ENCODE measurements around the gene TMEM179.
"Not testable (repeated sequence)": the region's sequence is repeated elsewhere in the genome, so short reads cannot be mapped to it uniquely, and the experiment has no call there.

Gene TMEM179

GRCh38 chr14:104586832-104587620, 17.5 kb downstream of the TMEM179 start:
- H3K4me1 ChIP-seq (ENCODE audit: control insufficient read depth, insufficient read depth, low read length), result no peaks in the 10 kb centered on the region
- no peaks in the 10 kb centered on the region for H3K36me3 ChIP-seq (ENCODE audit: control insufficient read depth, insufficient read depth, low read length)
- H3K27ac ChIP-seq (ENCODE audit: low read depth, low read length), result no peak overlapping the region
- H3K4me3 ChIP-seq (ENCODE audit: low read length), result no peak overlapping the region
- no peak overlapping the region for H3K9ac ChIP-seq (ENCODE audit: low read length)
- H3K27me3 ChIP-seq (ENCODE audit: control insufficient read depth, insufficient read depth, low read length), result peaks cover 3% of the 10 kb centered on the region

- Histone ChIP-seq H3K9ac (ENCODE audit: low read length) (no peak overlapping the region), H3K36me3 (ENCODE audit: control insufficient read depth, insufficient read depth, low read length) (no peaks in the 10 kb centered on the region), H3K4me1 (ENCODE audit: control insufficient read depth, insufficient read depth, low read length) (no peaks in the 10 kb centered on the region), H3K27me3 (ENCODE audit: control insufficient read depth, insufficient read depth, low read length) (peaks cover 3% of the 10 kb centered on the region), H3K27ac (ENCODE audit: low read depth, low read length) (no peak overlapping the region), H3K4me3 (ENCODE audit: low read length) (no peak overlapping the region)
Measured at GRCh38 chr14:104585966-104586697, 18.4 kb downstream of the TMEM179 start.

DNA sequence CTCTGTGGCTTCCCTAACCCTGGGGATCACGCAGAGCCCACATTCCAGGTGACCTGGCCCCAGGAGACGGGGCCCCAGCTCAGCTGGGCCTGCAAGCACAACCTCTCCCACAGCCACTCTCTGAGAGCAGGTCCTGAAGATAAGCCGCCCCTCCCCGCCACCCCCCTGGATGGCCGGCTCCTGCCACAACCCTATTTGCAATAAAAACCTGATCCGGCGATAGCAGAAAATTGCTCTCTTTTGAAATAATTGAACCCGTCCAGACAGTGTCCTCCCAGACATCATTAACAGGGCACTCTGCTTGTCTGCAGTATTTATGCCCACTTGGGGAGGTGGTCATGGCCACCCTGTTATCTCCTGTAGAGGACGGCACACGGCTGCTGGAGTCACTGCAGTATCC, 20.0 kb downstream of the TMEM179 start:
- H3K27ac ChIP-seq (ENCODE audit: low read depth, low read length), result no peak overlapping the region
- no peaks in the 10 kb centered on the region for H3K4me1 ChIP-seq (ENCODE audit: control insufficient read depth, insufficient read depth, low read length)
- H3K36me3 ChIP-seq (ENCODE audit: control insufficient read depth, insufficient read depth, low read length), result no peaks in the 10 kb centered on the region
- peaks cover 3% of the 10 kb centered on the region for H3K27me3 ChIP-seq (ENCODE audit: control insufficient read depth, insufficient read depth, low read length)
- H3K4me3 ChIP-seq (ENCODE audit: low read length), result no peak overlapping the region
- no peak overlapping the region for H3K9ac ChIP-seq (ENCODE audit: low read length)

- H3K27me3 ChIP-seq (ENCODE audit: control insufficient read depth, insufficient read depth, low read length), result peaks cover 3% of the 10 kb centered on the region
- H3K4me1 ChIP-seq (ENCODE audit: control insufficient read depth, insufficient read depth, low read length), result no peaks in the 10 kb centered on the region
- no peak overlapping the region for H3K27ac ChIP-seq (ENCODE audit: low read depth, low read length)
Measured at GRCh38 chr14:104583424-104584306, 20.9 kb downstream of the TMEM179 start.

GRCh38 chr14:104582662-104583061, 21.9 kb downstream of the TMEM179 start:
- Histone ChIP-seq H3K36me3 (ENCODE audit: control insufficient read depth, insufficient read depth, low read length) (no peaks in the 10 kb centered on the region), H3K9ac (ENCODE audit: low read length) (no peak overlapping the region), H3K27me3 (ENCODE audit: control insufficient read depth, insufficient read depth, low read length) (peaks cover 3% of the 10 kb centered on the region), H3K4me1 (ENCODE audit: control insufficient read depth, insufficient read depth, low read length) (no peaks in the 10 kb centered on the region), H3K4me3 (ENCODE audit: low read length) (no peak overlapping the region), H3K27ac (ENCODE audit: low read depth, low read length) (no peak overlapping the region)

More at GRCh38 chr14:104583424-104584306, 20.9 kb downstream of the TMEM179 start:
- Histone ChIP-seq H3K36me3 (ENCODE audit: control insufficient read depth, insufficient read depth, low read length) (no peaks in the 10 kb centered on the region), H3K9ac (ENCODE audit: low read length) (no peak overlapping the region), H3K4me3 (ENCODE audit: low read length) (no peak overlapping the region)

GRCh38 chr14:104582005-104582404, 22.6 kb downstream of the TMEM179 start:
- Histone ChIP-seq H3K36me3 (ENCODE audit: control insufficient read depth, insufficient read depth, low read length) (no peaks in the 10 kb centered on the region), H3K4me1 (ENCODE audit: control insufficient read depth, insufficient read depth, low read length) (no peaks in the 10 kb centered on the region), H3K4me3 (ENCODE audit: low read length) (no peak overlapping the region), H3K27ac (ENCODE audit: low read depth, low read length) (no peak overlapping the region), H3K27me3 (ENCODE audit: control insufficient read depth, insufficient read depth, low read length) (peaks cover 3% of the 10 kb centered on the region), H3K9ac (ENCODE audit: low read length) (no peak overlapping the region)

- H3K36me3 ChIP-seq (ENCODE audit: control insufficient read depth, insufficient read depth, low read length), result no peaks in the 10 kb centered on the region
- no peaks in the 10 kb centered on the region for H3K4me1 ChIP-seq (ENCODE audit: control insufficient read depth, insufficient read depth, low read length)
- no peak overlapping the region for H3K9ac ChIP-seq (ENCODE audit: low read length)
- peaks cover 3% of the 10 kb centered on the region for H3K27me3 ChIP-seq (ENCODE audit: control insufficient read depth, insufficient read depth, low read length)
- no peak overlapping the region for H3K27ac ChIP-seq (ENCODE audit: low read depth, low read length)
- no peak overlapping the region for H3K4me3 ChIP-seq (ENCODE audit: low read length)
Measured at GRCh38 chr14:104581521-104581920, 23.1 kb downstream of the TMEM179 start.

DNA sequence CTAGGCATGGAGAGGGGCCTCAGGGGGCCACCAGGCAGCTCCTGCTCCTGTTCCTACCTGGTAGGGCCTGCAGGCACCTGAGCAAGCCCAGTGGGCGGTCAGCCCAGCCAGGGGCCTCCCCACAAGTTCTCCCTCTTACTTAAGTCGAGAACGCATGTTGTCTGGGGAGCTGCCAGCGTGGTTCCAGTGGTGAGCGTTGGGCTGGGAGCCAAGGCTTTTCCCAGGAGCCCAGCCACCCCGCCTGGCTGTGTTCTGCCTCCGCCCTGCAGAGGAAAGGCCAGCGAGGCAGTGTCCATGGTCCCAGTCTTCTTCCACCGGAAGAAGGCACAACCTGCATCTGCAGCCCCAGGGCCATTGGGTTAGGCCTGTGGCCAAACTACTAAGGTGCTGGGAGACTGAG, 23.6 kb downstream of the TMEM179 start:
- Histone ChIP-seq H3K4me1 (ENCODE audit: control insufficient read depth, insufficient read depth, low read length) (no peaks in the 10 kb centered on the region), H3K9ac (ENCODE audit: low read length) (no peak overlapping the region), H3K27me3 (ENCODE audit: control insufficient read depth, insufficient read depth, low read length) (peaks cover 3% of the 10 kb centered on the region), H3K4me3 (ENCODE audit: low read length) (no peak overlapping the region), H3K36me3 (ENCODE audit: control insufficient read depth, insufficient read depth, low read length) (no peaks in the 10 kb centered on the region), H3K27ac (ENCODE audit: low read depth, low read length) (no peak overlapping the region)

GRCh38 chr14:104579939-104580338, 24.6 kb downstream of the TMEM179 start:
- H3K9ac ChIP-seq (ENCODE audit: low read length); H3K4me3 ChIP-seq (ENCODE audit: low read length); H3K27ac ChIP-seq (ENCODE audit: low read depth, low read length); H3K4me1 ChIP-seq (ENCODE audit: control insufficient read depth, insufficient read depth, low read length); H3K27me3 ChIP-seq (ENCODE audit: control insufficient read depth, insufficient read depth, low read length); H3K36me3 ChIP-seq (ENCODE audit: control insufficient read depth, insufficient read depth, low read length): not testable (repeated sequence)

DNA sequence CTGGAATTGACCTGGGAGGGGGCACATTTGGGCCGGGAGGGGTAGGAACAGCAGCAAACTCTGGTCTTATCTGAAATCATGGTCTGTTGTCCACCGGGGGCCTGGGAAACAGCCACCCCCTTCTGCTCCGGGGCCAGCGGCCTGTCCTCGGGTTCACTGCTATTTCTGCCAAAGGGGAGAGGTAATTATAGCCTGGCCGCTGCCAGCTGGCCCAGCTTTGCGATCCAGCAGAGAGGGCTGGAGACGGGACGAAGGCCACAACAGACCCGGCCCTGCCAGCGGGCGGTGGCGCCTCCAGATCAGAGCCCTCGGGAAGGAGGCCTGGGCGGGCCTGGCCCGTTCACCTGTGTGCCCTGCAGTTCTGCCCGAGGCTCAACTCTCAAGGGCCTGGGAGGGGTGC, 25.1 kb downstream of the TMEM179 start, which contains the start of gene C14orf180:
Gene C14orf180, plus strand, starts transcription at position 258 of the 400 bp plus-strand sequence. CDS start 6,667 bp downstream, outside the sequence.
- Histone ChIP-seq H3K4me3 (ENCODE audit: low read length) (no peak within 1 kb of the TSS), H3K4me1 (ENCODE audit: control insufficient read depth, insufficient read depth, low read length) (no peaks in the 10 kb centered on the region), H3K36me3 (ENCODE audit: control insufficient read depth, insufficient read depth, low read length) (no peaks in the 10 kb centered on the region), H3K27me3 (ENCODE audit: control insufficient read depth, insufficient read depth, low read length) (peaks cover 3% of the 10 kb centered on the region), H3K27ac (ENCODE audit: low read depth, low read length) (no peak within 1 kb of the TSS), H3K9ac (ENCODE audit: low read length) (no peak within 1 kb of the TSS)

DNA sequence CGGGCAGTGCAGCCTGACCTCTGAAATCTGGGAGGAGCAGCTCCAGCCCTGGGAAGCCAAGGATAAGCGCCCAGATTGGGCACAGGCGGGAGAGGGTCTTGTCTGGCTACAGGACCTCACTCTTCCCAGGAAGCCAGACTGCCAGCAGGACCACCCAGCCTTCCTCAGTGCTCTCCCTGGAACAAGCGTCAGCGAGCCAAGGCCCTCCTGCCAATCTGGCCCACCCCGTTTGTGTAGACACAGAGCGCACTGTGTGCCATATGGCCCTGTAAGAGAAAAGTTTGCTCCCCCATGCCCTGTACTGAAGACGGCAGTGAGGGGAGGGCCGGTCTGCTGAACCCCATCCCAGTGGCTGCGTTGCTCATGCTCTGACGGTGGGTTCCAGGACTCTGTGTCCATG, 26.3 kb downstream of the TMEM179 start:
- no peak overlapping the region for H3K4me3 ChIP-seq (ENCODE audit: low read length)
- no peaks in the 10 kb centered on the region for H3K4me1 ChIP-seq (ENCODE audit: control insufficient read depth, insufficient read depth, low read length)
- no peaks in the 10 kb centered on the region for H3K36me3 ChIP-seq (ENCODE audit: control insufficient read depth, insufficient read depth, low read length)
- H3K27me3 ChIP-seq (ENCODE audit: control insufficient read depth, insufficient read depth, low read length), result peaks cover 3% of the 10 kb centered on the region
- no peak overlapping the region for H3K27ac ChIP-seq (ENCODE audit: low read depth, low read length)
- no peak overlapping the region for H3K9ac ChIP-seq (ENCODE audit: low read length)

DNA sequence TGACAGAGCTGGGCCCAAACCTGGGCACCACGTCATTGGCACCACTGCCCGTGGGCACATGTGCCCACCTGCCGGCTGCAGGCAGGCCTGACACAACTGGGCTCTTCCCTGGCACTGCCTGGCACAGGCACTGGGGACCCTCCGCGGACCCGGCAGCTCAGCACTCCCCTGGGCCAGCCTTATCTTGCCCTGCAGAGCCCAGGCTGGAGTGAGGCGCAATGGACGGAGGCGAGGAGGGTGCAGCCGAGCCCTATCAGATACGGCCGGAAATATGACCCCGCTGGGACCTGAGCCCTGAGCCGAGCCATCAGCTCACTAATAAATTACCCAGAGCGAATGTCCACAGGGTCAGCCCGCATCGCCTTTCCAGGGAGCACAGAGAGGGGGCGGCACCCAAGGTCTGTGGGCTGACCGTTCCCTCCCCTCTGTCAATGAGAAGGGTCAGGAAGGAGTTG, 26.7 kb downstream of the TMEM179 start:
- no peaks in the 10 kb centered on the region for H3K36me3 ChIP-seq (ENCODE audit: control insufficient read depth, insufficient read depth, low read length)
- peaks cover 3% of the 10 kb centered on the region for H3K27me3 ChIP-seq (ENCODE audit: control insufficient read depth, insufficient read depth, low read length)
- H3K27ac ChIP-seq (ENCODE audit: low read depth, low read length), result no peak overlapping the region
- no peak overlapping the region for H3K4me3 ChIP-seq (ENCODE audit: low read length)
- H3K9ac ChIP-seq (ENCODE audit: low read length), result no peak overlapping the region
- H3K4me1 ChIP-seq (ENCODE audit: control insufficient read depth, insufficient read depth, low read length), result no peaks in the 10 kb centered on the region
